ENCODE measurements around the gene CFAP45.

The CFAP45 gene

DNA sequence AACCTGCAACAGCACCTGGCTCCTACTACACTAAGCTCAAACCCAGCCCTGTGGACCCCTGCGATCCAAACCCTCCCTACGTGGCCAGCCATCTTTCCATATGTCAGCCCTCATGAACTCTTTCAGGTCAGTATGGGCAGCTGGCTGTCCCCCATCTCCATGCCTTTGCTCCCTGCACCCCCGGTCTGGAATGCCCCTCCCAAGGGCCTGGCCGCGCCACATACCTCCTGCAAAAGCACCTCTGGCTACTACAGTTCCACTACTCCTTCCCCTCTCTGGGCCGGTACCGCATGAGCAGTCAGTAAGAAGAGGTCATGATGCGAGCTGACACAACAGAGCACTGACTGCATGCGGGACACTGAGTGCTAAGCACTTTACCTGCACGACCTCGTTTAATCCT, 35.3 kb upstream of the CFAP45 start:
- Histone ChIP-seq H3K9me3 (ENCODE audit: control insufficient read depth, insufficient read depth, low read length) (no peaks in the 10 kb centered on the region), H3K4me3 (ENCODE audit: low read length) (no peak overlapping the region), H3K79me2 (ENCODE audit: control insufficient read depth, low read length) (no peaks in the 10 kb centered on the region), H3K27ac (ENCODE audit: low read depth, low read length) (no peak overlapping the region), H3K4me2 (ENCODE audit: low read length) (no peak overlapping the region), H3K36me3 (ENCODE audit: control insufficient read depth, low read length) (no peaks in the 10 kb centered on the region), H3K27me3 (ENCODE audit: control insufficient read depth, low read length) (peaks cover 5% of the 10 kb centered on the region; the same call in 1 of the 2 replicates), H4K20me1 (ENCODE audit: control insufficient read depth, insufficient read depth, low read depth, low read length) (no peaks in the 10 kb centered on the region), H3K4me1 (ENCODE audit: control insufficient read depth, low read length) (peaks cover 47% of the 10 kb centered on the region), H3K9me2 (replicated peaks; ENCODE audit: control insufficient read depth, low read length) (no peaks in the 10 kb centered on the region), H3F3A (ENCODE audit: control insufficient read depth, insufficient read depth) (no peaks in the 10 kb centered on the region)
- no peak for TF ChIP-seq EZH2phosphoT487 (IDR thresholded peaks at IDR 0.05; ENCODE audit: borderline replicate concordance, low read length)
- TF ChIP-seq, protein P1, sequence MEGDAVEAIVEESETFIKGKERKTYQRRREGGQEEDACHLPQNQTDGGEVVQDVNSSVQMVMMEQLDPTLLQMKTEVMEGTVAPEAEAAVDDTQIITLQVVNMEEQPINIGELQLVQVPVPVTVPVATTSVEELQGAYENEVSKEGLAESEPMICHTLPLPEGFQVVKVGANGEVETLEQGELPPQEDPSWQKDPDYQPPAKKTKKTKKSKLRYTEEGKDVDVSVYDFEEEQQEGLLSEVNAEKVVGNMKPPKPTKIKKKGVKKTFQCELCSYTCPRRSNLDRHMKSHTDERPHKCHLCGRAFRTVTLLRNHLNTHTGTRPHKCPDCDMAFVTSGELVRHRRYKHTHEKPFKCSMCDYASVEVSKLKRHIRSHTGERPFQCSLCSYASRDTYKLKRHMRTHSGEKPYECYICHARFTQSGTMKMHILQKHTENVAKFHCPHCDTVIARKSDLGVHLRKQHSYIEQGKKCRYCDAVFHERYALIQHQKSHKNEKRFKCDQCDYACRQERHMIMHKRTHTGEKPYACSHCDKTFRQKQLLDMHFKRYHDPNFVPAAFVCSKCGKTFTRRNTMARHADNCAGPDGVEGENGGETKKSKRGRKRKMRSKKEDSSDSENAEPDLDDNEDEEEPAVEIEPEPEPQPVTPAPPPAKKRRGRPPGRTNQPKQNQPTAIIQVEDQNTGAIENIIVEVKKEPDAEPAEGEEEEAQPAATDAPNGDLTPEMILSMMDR (IDR thresholded peaks at IDR 0.05; ENCODE audit: low read depth, low read length, poor library complexity, severe bottlenecking) = no peak

GRCh38 chr1:159934136-159935039, 34.4 kb upstream of the CFAP45 start:
- Histone ChIP-seq H3K27me3 (ENCODE audit: control insufficient read depth, low read length) (peaks cover 5% of the 10 kb centered on the region; the same call in 1 of the 2 replicates), H3K36me3 (ENCODE audit: control insufficient read depth, low read length) (no peaks in the 10 kb centered on the region)
- TF ChIP-seq, protein P1 (IDR thresholded peaks at IDR 0.05; ENCODE audit: low read depth, low read length, poor library complexity, severe bottlenecking) = no peak
- no peak for TF ChIP-seq EZH2phosphoT487 (IDR thresholded peaks at IDR 0.05; ENCODE audit: borderline replicate concordance, low read length)

GRCh38 chr1:159933347-159933746, 33.4 kb upstream of the CFAP45 start:
- H3F3A ChIP-seq (ENCODE audit: control insufficient read depth, insufficient read depth) = no peaks in the 10 kb centered on the region
- H3K27me3 ChIP-seq (ENCODE audit: control insufficient read depth, low read length) = peaks cover 5% of the 10 kb centered on the region; the same call in 1 of the 2 replicates
- TF ChIP-seq, protein P1 (IDR thresholded peaks at IDR 0.05; ENCODE audit: low read depth, low read length, poor library complexity, severe bottlenecking) = no peak
- TF ChIP-seq EZH2phosphoT487 (IDR thresholded peaks at IDR 0.05; ENCODE audit: borderline replicate concordance, low read length) = no peak
- no peak overlapping the region for H3K27ac ChIP-seq (ENCODE audit: low read depth, low read length)
- no peaks in the 10 kb centered on the region for H4K20me1 ChIP-seq (ENCODE audit: control insufficient read depth, insufficient read depth, low read depth, low read length)
- no peak overlapping the region for H3K4me3 ChIP-seq (ENCODE audit: low read length)
- H3K9me2 ChIP-seq (replicated peaks; ENCODE audit: control insufficient read depth, low read length) = no peaks in the 10 kb centered on the region
- H3K36me3 ChIP-seq (ENCODE audit: control insufficient read depth, low read length) = no peaks in the 10 kb centered on the region
- H3K4me1 ChIP-seq (ENCODE audit: control insufficient read depth, low read length) = peaks cover 28% of the 10 kb centered on the region
- H3K9me3 ChIP-seq (ENCODE audit: control insufficient read depth, insufficient read depth, low read length) = no peaks in the 10 kb centered on the region
- no peak overlapping the region for H3K4me2 ChIP-seq (ENCODE audit: low read length)
- H3K79me2 ChIP-seq (ENCODE audit: control insufficient read depth, low read length) = no peaks in the 10 kb centered on the region

More at GRCh38 chr1:159934136-159935039, 34.4 kb upstream of the CFAP45 start:
- peaks cover 38% of the 10 kb centered on the region for H3K4me1 ChIP-seq (ENCODE audit: control insufficient read depth, low read length)
- H3K9me3 ChIP-seq (ENCODE audit: control insufficient read depth, insufficient read depth, low read length) = no peaks in the 10 kb centered on the region
- H3F3A ChIP-seq (ENCODE audit: control insufficient read depth, insufficient read depth) = no peaks in the 10 kb centered on the region
- H3K27ac ChIP-seq (ENCODE audit: low read depth, low read length) = no peak overlapping the region
- H3K9me2 ChIP-seq (replicated peaks; ENCODE audit: control insufficient read depth, low read length) = no peaks in the 10 kb centered on the region
- no peak overlapping the region for H3K4me3 ChIP-seq (ENCODE audit: low read length)
- H3K79me2 ChIP-seq (ENCODE audit: control insufficient read depth, low read length) = no peaks in the 10 kb centered on the region
- H3K4me2 ChIP-seq (ENCODE audit: low read length) = no peak overlapping the region
- no peaks in the 10 kb centered on the region for H4K20me1 ChIP-seq (ENCODE audit: control insufficient read depth, insufficient read depth, low read depth, low read length)

Measured in DOHH2 (cell line).